HEK293T (cell line): ENCODE results near the gene FBXO24.

Experiments
- FOXK2 ChIP-seq: fragments of 450-650 bp; IDR thresholded peaks from 2 replicates; pipeline ENCODE4 v1.6.1; 2016; ENCODE audit warnings: mild to moderate bottlenecking
- HDGF ChIP-seq: fragments of 450-650 bp; IDR thresholded peaks from 2 replicates; pipeline ENCODE4 v1.6.1; 2017; ENCODE audit warnings: antibody characterized with exemption, borderline replicate concordance
- PKNOX1 ChIP-seq: fragments of 450-650 bp; IDR thresholded peaks from 2 replicates; pipeline ENCODE4 v1.6.1; 2016
- SP1 ChIP-seq: fragments of 450-650 bp; IDR thresholded peaks from 2 replicates; pipeline ENCODE4 v1.6.1; 2017
- TARDBP ChIP-seq: fragments of 450-650 bp; IDR thresholded peaks from 2 replicates; pipeline ENCODE4 v1.6.1; 2016

- TF ChIP-seq SP1 (no peak), HDGF (no peak), PKNOX1 (no peak), TARDBP (no peak), FOXK2 (no peak)
These were observed 24.5 kb upstream of the FBXO24 start for GRCh38 chr7:100561491-100562194.
